ENCODE measurements around the gene ACKR2.

Gene ACKR2

DNA sequence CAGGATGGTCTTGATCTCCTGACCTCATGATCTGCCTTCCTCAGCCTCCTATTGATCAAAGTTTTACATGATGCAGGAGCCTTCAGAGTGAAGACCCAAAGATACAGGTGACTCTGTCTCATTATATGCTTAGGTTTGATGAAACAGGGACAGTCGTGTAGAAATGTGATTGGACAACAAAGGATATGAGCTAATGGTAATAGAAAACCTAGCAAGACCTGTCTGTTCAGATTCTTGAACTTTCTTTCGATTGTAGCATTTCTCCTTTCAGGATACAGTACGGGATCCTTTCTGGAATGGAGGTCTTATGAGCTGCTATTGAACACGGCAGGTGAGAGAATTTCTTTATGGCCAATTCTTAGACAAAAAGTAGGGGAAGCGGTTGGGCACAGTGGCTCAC, at the start of gene ACKR2:
Gene ACKR2 (plus strand): TSS at position 244 of the 400 bp plus-strand sequence. CDS start 55,058 bp downstream, outside the sequence.
- peaks cover 5% of the 10 kb centered on the region for H3K4me1 ChIP-seq (ENCODE audit: control insufficient read depth, insufficient read depth, low read length)
- H3K4me3 ChIP-seq (ENCODE audit: low read length), result no peak within 1 kb of the TSS
- H3K27me3 ChIP-seq (ENCODE audit: control insufficient read depth, insufficient read depth, low read length), result no peaks in the 10 kb centered on the region
- H3K36me3 ChIP-seq (ENCODE audit: control insufficient read depth, insufficient read depth, low read length), result no peaks in the 10 kb centered on the region
- no peaks in the 10 kb centered on the region for H3K9me3 ChIP-seq (ENCODE audit: control insufficient read depth, low read length)
- no peak within 1 kb of the TSS for H3K9ac ChIP-seq (ENCODE audit: low read length)

- Histone ChIP-seq H3K9me3 (ENCODE audit: control insufficient read depth, low read length) (no peaks in the 10 kb centered on the region), H3K9ac (ENCODE audit: low read length) (no peak overlapping the region), H3K4me1 (ENCODE audit: control insufficient read depth, insufficient read depth, low read length) (no peaks in the 10 kb centered on the region), H3K36me3 (ENCODE audit: control insufficient read depth, insufficient read depth, low read length) (no peaks in the 10 kb centered on the region), H3K27me3 (ENCODE audit: control insufficient read depth, insufficient read depth, low read length) (no peaks in the 10 kb centered on the region), H3K4me3 (ENCODE audit: low read length) (no peak overlapping the region)
Observed at GRCh38 chr3:42762046-42762724, 47.1 kb upstream of the ACKR2 start.

GRCh38 chr3:42763021-42763420, 46.2 kb upstream of the ACKR2 start:
- H3K4me1 ChIP-seq (ENCODE audit: control insufficient read depth, insufficient read depth, low read length), result no peaks in the 10 kb centered on the region
- no peak overlapping the region for H3K4me3 ChIP-seq (ENCODE audit: low read length)
- H3K9ac ChIP-seq (ENCODE audit: low read length), result no peak overlapping the region
- no peaks in the 10 kb centered on the region for H3K27me3 ChIP-seq (ENCODE audit: control insufficient read depth, insufficient read depth, low read length)
- no peaks in the 10 kb centered on the region for H3K36me3 ChIP-seq (ENCODE audit: control insufficient read depth, insufficient read depth, low read length)
- no peaks in the 10 kb centered on the region for H3K9me3 ChIP-seq (ENCODE audit: control insufficient read depth, low read length)

DNA sequence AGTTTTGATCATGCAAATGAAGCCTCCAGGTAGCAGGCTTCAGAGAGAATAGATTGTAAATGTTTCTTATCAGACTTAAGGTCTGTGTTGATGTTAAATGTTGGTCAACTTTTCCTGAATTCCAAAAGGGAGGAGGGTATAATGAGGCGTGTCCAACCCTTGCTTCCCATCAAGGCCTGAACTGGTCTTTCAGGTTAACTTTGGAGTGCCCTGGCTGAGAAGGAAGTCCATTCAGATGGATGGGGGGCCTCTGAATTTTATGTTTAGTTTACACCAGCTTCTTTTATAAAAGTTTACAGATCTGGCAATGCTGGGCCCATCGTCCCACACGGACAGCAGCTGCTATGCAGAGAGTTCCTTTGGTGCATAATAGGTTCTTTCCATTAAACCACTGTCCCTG, 45.1 kb upstream of the ACKR2 start:
- H3K36me3 ChIP-seq (ENCODE audit: control insufficient read depth, insufficient read depth, low read length), result no peaks in the 10 kb centered on the region
- H3K27me3 ChIP-seq (ENCODE audit: control insufficient read depth, insufficient read depth, low read length), result no peaks in the 10 kb centered on the region
- H3K4me3 ChIP-seq (ENCODE audit: low read length), result no peak overlapping the region
- H3K4me1 ChIP-seq (ENCODE audit: control insufficient read depth, insufficient read depth, low read length), result no peaks in the 10 kb centered on the region
- no peaks in the 10 kb centered on the region for H3K9me3 ChIP-seq (ENCODE audit: control insufficient read depth, low read length)
- H3K9ac ChIP-seq (ENCODE audit: low read length), result no peak overlapping the region

DNA sequence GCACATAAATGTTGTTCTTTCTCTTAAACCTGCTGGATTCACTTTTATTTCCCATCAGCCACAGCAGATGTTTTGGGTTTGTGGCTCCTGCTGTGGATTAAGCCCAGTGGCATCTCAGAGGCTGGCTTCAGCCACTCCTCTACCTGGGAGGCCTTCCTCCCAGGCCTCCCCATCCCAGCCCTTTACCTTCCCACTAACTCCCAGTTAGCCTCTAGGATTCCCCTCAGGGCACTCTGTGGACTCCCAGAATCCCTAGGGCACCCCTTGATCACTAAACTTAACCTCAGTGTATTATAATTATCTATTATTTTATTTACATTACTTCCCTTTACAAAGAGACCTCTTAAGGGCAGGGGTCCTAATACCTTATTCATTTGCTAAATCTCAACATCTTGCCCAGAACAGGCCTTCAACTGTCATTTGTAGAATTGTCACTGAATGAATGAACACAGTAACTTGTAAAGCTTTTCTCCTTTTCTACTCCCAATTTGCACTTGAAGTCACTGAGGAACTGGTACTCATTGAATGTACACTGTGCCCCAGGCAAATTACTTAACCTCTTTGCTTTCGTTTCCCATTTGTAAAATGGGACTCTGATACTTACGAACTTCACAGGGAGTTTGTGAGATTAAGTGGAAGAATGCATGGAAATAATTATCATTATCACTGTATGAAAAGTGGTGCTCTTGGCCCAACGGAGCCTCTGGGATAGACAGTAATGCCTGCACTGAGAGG, 44.5 kb upstream of the ACKR2 start:
- H3K9me3 ChIP-seq (ENCODE audit: control insufficient read depth, low read length), result no peaks in the 10 kb centered on the region
- no peak overlapping the region for H3K9ac ChIP-seq (ENCODE audit: low read length)
- H3K4me1 ChIP-seq (ENCODE audit: control insufficient read depth, insufficient read depth, low read length), result no peaks in the 10 kb centered on the region
- no peaks in the 10 kb centered on the region for H3K27me3 ChIP-seq (ENCODE audit: control insufficient read depth, insufficient read depth, low read length)
- no peak overlapping the region for H3K4me3 ChIP-seq (ENCODE audit: low read length)
- H3K36me3 ChIP-seq (ENCODE audit: control insufficient read depth, insufficient read depth, low read length), result no peaks in the 10 kb centered on the region

DNA sequence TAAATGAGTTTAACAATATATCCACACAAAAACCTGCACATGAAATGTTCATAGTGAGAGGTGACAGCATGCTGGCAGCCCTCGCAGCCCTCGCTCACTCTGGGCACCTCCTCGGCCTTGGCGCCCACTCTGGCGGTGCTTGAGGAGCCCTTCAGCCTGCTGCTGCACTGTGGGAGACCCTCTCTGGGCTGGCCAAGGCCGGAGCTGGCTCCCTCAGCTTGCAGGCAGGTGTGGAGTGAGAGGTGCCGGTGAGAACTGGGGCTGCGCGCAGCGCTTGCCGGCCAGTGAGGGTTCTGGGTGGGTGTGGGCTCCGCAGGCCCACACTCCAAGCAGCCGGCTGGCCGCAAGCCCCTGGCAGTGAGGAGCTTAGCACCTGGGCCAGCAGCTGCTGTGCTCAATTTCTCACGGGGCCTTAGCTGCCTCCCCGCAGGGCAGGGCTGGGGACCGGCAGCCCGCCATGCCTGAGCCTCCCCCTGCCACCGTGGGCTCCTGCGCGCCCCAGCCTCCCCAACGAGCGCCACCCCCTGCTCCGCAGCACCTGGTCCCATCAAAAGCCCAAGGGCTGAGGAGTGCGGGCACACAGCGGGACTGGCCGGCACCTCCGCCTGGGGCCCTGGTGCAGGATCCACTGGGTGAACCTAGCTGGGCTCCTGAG, 39.6 kb upstream of the ACKR2 start:
- Histone ChIP-seq H3K4me3 (ENCODE audit: low read length) (no peak overlapping the region), H3K4me1 (ENCODE audit: control insufficient read depth, insufficient read depth, low read length) (no peaks in the 10 kb centered on the region), H3K36me3 (ENCODE audit: control insufficient read depth, insufficient read depth, low read length) (no peaks in the 10 kb centered on the region), H3K27me3 (ENCODE audit: control insufficient read depth, insufficient read depth, low read length) (no peaks in the 10 kb centered on the region), H3K9me3 (ENCODE audit: control insufficient read depth, low read length) (no peaks in the 10 kb centered on the region), H3K9ac (ENCODE audit: low read length) (no peak overlapping the region)

- H3K9me3 ChIP-seq (ENCODE audit: control insufficient read depth, low read length), result no peaks in the 10 kb centered on the region
- H3K4me1 ChIP-seq (ENCODE audit: control insufficient read depth, insufficient read depth, low read length), result no peaks in the 10 kb centered on the region
- H3K36me3 ChIP-seq (ENCODE audit: control insufficient read depth, insufficient read depth, low read length), result no peaks in the 10 kb centered on the region
- no peaks in the 10 kb centered on the region for H3K27me3 ChIP-seq (ENCODE audit: control insufficient read depth, insufficient read depth, low read length)
- no peak overlapping the region for H3K9ac ChIP-seq (ENCODE audit: low read length)
- no peak overlapping the region for H3K4me3 ChIP-seq (ENCODE audit: low read length)
Observed at GRCh38 chr3:42771271-42771670, 38.0 kb upstream of the ACKR2 start.

GRCh38 chr3:42772670-42773408, 36.4 kb upstream of the ACKR2 start, which contains the start of gene CCDC13:
TSS of gene CCDC13 (minus strand) at chr3:42773253. CDS start at chr3:42758345, 14,908 bp downstream.
- H3K4me3 ChIP-seq (ENCODE audit: low read length), result no peak within 1 kb of the TSS
- H3K4me1 ChIP-seq (ENCODE audit: control insufficient read depth, insufficient read depth, low read length), result no peaks in the 10 kb centered on the region
- no peaks in the 10 kb centered on the region for H3K9me3 ChIP-seq (ENCODE audit: control insufficient read depth, low read length)
- H3K9ac ChIP-seq (ENCODE audit: low read length), result peak within 1 kb of the TSS; percentile 47
- no peaks in the 10 kb centered on the region for H3K36me3 ChIP-seq (ENCODE audit: control insufficient read depth, insufficient read depth, low read length)
- no peaks in the 10 kb centered on the region for H3K27me3 ChIP-seq (ENCODE audit: control insufficient read depth, insufficient read depth, low read length)

DNA sequence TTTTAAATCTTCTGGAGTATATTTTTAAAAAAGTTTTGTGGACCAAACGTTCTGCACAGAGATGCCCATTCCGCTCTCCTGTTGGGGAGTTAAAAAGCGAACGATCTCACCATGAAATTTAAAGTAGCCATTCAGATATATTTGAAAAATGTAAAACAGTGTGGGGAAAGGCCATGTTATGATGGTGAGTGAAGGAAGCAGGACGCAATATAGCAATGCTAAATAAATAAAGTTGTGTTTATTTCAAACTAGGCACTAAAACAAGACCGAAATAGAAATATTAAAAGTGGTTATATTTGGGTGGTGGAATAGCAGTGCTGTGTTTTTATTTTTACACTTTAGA, 35.9 kb upstream of the ACKR2 start:
- H3K9ac ChIP-seq (ENCODE audit: low read length), result peak overlapping the region; percentile 47

GRCh38 chr3:42778644-42779043, 30.6 kb upstream of the ACKR2 start:
- Histone ChIP-seq H3K4me1 (ENCODE audit: control insufficient read depth, insufficient read depth, low read length) (peaks cover 21% of the 10 kb centered on the region), H3K36me3 (ENCODE audit: control insufficient read depth, insufficient read depth, low read length) (no peaks in the 10 kb centered on the region), H3K9ac (ENCODE audit: low read length) (no peak overlapping the region)

More for the DNA sequence above, 35.9 kb upstream of the ACKR2 start:
- Histone ChIP-seq H3K4me3 (ENCODE audit: low read length) (no peak overlapping the region), H3K9me3 (ENCODE audit: control insufficient read depth, low read length) (no peaks in the 10 kb centered on the region), H3K27me3 (ENCODE audit: control insufficient read depth, insufficient read depth, low read length) (no peaks in the 10 kb centered on the region), H3K36me3 (ENCODE audit: control insufficient read depth, insufficient read depth, low read length) (no peaks in the 10 kb centered on the region), H3K4me1 (ENCODE audit: control insufficient read depth, insufficient read depth, low read length) (no peaks in the 10 kb centered on the region)

DNA sequence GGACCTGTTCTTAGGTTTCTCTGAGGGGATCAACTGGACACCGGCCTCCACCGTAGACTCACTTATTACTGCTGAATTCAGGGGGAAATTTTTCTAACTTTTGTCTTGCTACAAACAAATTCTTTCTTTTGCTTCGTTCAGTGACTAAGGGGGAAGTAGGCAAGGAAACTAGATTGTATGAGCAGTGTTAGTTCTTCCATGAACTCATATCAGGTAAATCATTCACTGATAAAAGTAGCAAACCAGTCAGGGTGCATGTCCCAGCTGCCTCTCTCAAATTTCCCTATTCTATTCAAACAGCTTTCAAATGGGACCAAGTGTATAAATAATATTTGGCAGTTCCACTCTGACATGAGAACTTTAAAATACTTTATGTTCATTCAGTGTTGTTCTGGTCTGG, 28.8 kb upstream of the ACKR2 start:
- Histone ChIP-seq H3K36me3 (ENCODE audit: control insufficient read depth, insufficient read depth, low read length) (no peaks in the 10 kb centered on the region), H3K9ac (ENCODE audit: low read length) (no peak overlapping the region), H3K4me3 (ENCODE audit: low read length) (no peak overlapping the region), H3K4me1 (ENCODE audit: control insufficient read depth, insufficient read depth, low read length) (peaks cover 21% of the 10 kb centered on the region), H3K27me3 (ENCODE audit: control insufficient read depth, insufficient read depth, low read length) (no peaks in the 10 kb centered on the region), H3K9me3 (ENCODE audit: control insufficient read depth, low read length) (no peaks in the 10 kb centered on the region)

More at GRCh38 chr3:42778644-42779043, 30.6 kb upstream of the ACKR2 start:
- H3K4me3 ChIP-seq (ENCODE audit: low read length), result no peak overlapping the region
- H3K9me3 ChIP-seq (ENCODE audit: control insufficient read depth, low read length), result no peaks in the 10 kb centered on the region
- no peaks in the 10 kb centered on the region for H3K27me3 ChIP-seq (ENCODE audit: control insufficient read depth, insufficient read depth, low read length)

Data from mucosa of stomach (tissue), 1 donor.